ENCODE results near the gene SERTAD2.

Gene SERTAD2

DNA sequence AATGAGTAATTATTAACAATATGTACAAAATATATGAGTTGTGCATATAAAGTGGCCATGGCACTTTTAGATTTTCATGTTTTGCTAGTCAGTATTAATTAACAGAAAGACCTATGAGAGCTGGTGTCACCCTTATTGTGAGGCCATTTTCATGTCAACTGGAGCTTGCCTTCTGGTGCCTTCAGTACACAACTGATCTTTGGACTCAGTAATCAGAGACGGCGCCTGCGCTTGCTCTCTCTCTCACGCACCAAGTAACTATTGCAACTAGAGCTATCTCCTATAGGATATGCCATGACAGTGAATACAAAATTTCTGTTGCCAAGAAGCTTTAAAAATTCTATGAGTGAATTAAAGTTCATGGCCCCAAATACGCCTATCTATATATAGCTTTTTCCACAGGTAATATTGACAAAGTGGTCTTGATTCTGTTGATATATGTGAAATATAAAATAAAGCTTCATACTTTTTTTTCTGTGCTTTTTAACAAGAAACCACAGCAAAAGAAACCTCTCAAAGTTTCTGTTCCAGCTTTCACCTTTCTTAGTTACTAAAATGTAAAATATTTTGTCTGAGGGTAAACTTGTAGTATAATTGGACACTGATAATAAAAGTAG lies 2.9 kb downstream of the SERTAD2 start:
- Histone ChIP-seq H3K9me3 (ENCODE audit: low read length) (no peaks in the 10 kb centered on the region), H3K4me3 (ENCODE audit: low read length) (peak overlapping the region; percentile 82), H3K36me3 (ENCODE audit: insufficient read depth, low read length) (no peaks in the 10 kb centered on the region), H3K27me3 (ENCODE audit: insufficient read depth, low read length) (no peaks in the 10 kb centered on the region), H2AFZ (ENCODE audit: low read depth, low read length) (no peak overlapping the region), H3K4me1 (ENCODE audit: insufficient read depth, low read length) (peaks cover 68% of the 10 kb centered on the region)

DNA sequence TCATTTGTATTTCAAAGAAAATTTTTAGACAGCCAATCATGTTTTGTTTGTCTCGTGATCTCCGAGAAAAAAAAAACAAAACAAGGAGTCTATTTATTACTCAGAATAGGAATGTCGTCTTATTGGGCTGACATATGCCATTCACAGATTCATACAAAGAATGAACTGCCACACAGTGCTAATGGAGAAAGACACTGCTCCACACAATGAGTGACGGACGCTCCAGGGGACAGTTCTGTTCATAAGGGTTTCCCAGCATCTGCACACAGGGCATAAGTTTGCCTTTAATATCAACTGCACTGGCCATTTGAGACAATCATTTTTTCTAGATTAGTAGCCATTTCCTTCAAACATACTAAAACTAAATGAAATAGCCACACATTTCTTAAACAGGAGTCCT lies 3.4 kb downstream of the SERTAD2 start:
- Histone ChIP-seq H2AFZ (ENCODE audit: low read depth, low read length) (no peak overlapping the region), H3K9me3 (ENCODE audit: low read length) (no peaks in the 10 kb centered on the region), H3K4me3 (ENCODE audit: low read length) (peak overlapping the region; percentile 9), H3K4me1 (ENCODE audit: insufficient read depth, low read length) (peaks cover 67% of the 10 kb centered on the region), H3K27me3 (ENCODE audit: insufficient read depth, low read length) (no peaks in the 10 kb centered on the region), H3K36me3 (ENCODE audit: insufficient read depth, low read length) (no peaks in the 10 kb centered on the region)

DNA sequence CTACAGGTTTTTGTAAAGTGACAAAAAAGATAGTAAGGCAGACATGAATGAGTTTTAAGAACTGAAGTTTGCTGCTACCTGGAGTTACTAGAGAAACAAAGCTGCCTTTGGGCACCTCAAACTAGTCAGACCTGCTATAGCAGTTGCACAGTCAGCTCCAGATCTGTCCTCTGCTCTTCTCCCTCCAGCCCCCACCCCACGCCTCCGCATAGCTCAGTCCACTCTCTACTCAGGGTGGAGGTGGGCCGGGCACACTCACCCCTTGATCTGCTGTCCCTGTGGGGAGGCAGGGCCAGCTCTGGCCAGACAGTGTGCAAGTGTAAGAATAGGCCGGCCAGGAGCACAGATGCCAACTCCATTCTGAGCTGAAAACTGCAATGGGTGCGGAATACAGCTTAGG lies 4.1 kb downstream of the SERTAD2 start:
- Histone ChIP-seq H3K27me3 (ENCODE audit: insufficient read depth, low read length) (no peaks in the 10 kb centered on the region), H3K36me3 (ENCODE audit: insufficient read depth, low read length) (no peaks in the 10 kb centered on the region), H3K4me1 (ENCODE audit: insufficient read depth, low read length) (peaks cover 65% of the 10 kb centered on the region), H3K9me3 (ENCODE audit: low read length) (no peaks in the 10 kb centered on the region), H2AFZ (ENCODE audit: low read depth, low read length) (no peak overlapping the region), H3K4me3 (ENCODE audit: low read length) (no peak overlapping the region)

DNA sequence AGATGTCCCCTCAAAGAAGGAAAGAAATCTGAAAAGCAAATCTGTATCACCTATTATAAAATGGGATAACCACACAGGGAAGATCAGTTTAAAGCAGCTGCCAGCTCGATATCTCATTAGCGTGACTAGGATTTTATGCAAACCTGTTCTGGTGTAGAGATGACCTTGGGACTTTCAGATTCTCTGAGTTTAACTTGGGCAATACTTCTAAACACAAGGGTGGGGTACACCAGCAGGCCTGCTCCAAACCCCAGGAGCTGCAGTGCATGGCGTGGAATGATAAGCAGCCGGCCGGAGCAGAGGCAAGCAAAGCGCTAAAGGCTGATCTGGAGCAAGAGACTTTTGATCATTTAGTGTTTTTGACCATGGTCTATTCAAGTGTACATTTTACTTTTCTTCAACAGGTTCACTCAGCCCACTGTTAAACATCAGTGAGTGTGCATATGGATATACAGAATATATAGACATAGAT lies 4.7 kb downstream of the SERTAD2 start:
- no peak overlapping the region for H3K4me3 ChIP-seq (ENCODE audit: low read length)

DNA sequence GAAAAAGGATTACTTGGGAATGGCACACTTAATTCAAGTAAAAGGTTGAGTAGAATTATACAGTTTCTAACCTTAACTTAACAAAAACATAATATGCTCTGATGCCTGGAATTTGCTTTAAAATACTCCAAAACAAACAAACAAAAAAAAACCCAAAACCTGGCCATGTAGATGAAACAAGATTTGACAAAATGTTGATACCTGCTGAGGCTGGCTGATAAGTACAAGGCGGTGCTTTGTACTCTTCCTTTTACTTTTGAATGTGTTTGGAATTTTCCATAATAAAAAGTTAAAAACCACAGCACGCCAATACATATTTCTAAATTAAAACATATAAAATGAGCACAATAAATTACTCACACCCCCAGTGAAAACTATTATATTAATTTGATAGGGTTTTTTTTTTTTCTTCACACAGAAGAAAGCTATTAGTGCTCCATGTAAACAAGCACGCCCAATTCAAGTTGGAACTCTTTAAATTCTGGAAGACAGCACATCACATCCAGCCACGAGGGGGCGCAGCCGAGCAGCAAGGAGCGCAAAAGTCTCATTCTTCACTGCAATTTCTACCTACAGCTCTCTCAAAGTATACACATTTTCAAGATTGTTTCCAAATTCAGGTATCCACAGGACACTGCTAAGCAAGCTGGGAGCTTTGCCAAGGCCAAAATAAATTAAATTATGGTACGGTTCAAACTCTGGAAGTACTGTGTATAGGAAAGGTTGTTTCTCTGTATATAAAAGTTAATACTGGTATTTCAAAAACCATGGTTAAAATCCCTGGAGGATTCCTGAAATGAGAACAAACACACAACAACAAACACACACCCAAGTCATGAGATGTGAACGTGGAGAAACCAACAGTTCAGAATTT lies 7.5 kb downstream of the SERTAD2 start:
- Histone ChIP-seq H3K27me3 (ENCODE audit: insufficient read depth, low read length) (no peaks in the 10 kb centered on the region), H2AFZ (ENCODE audit: low read depth, low read length) (no peak overlapping the region), H3K36me3 (ENCODE audit: insufficient read depth, low read length) (no peaks in the 10 kb centered on the region), H3K9me3 (ENCODE audit: low read length) (no peaks in the 10 kb centered on the region), H3K4me3 (ENCODE audit: low read length) (no peak overlapping the region), H3K4me1 (ENCODE audit: insufficient read depth, low read length) (peaks cover 83% of the 10 kb centered on the region)

More for the DNA sequence above, 4.7 kb downstream of the SERTAD2 start:
- H3K9me3 ChIP-seq (ENCODE audit: low read length): no peaks in the 10 kb centered on the region
- no peaks in the 10 kb centered on the region for H3K27me3 ChIP-seq (ENCODE audit: insufficient read depth, low read length)
- H3K36me3 ChIP-seq (ENCODE audit: insufficient read depth, low read length): no peaks in the 10 kb centered on the region
- H3K4me1 ChIP-seq (ENCODE audit: insufficient read depth, low read length): peaks cover 70% of the 10 kb centered on the region
- no peak overlapping the region for H2AFZ ChIP-seq (ENCODE audit: low read depth, low read length)

DNA sequence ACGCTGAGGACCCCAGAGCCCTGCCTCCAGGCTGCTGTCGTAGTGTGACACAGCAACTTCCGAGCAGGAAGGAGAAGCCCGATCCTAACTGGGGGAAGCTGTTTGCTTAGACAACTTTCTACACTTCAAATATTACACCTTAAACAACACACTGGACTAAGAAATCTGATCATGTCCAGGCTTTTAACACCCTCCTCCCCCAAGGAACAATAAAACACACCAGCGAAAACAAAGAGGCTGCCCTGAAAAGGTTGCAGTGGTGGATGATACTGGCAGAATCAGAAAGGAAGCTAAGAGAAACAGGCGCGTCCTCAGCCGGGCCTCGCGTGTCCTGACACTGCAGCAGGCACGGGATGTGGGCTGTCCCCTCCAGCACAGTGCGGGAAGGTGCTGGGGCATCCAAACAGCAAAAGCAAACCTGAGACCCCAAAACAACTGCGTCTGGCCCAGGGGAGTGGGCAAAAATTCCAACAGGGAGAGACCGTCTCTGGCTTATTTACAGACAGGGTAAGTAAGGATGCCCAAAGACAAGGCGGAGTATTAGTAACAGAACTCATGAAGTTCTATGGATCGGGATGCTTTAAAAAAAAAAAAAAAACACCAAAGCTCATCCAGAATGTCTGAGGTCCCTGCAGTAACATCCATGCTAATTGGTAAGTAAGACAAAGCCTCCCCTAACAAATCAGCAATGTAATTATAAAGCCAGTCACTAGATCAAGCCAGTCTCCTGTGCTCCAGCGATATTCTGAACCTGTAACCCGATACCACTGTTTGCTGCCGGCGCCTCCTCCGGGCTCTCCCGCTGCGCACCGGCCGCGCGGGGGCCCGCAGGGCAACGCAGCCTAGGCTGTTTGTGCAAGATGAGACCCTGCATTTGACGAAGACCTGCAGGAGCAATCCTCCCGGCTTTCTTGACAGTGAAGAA lies 9.0 kb downstream of the SERTAD2 start:
- Histone ChIP-seq H3K4me3 (ENCODE audit: low read length) (peak overlapping the region; percentile 52), H3K27me3 (ENCODE audit: insufficient read depth, low read length) (no peaks in the 10 kb centered on the region), H3K36me3 (ENCODE audit: insufficient read depth, low read length) (no peaks in the 10 kb centered on the region), H2AFZ (ENCODE audit: low read depth, low read length) (no peak overlapping the region), H3K4me1 (ENCODE audit: insufficient read depth, low read length) (peaks cover 83% of the 10 kb centered on the region), H3K9me3 (ENCODE audit: low read length) (no peaks in the 10 kb centered on the region)

DNA sequence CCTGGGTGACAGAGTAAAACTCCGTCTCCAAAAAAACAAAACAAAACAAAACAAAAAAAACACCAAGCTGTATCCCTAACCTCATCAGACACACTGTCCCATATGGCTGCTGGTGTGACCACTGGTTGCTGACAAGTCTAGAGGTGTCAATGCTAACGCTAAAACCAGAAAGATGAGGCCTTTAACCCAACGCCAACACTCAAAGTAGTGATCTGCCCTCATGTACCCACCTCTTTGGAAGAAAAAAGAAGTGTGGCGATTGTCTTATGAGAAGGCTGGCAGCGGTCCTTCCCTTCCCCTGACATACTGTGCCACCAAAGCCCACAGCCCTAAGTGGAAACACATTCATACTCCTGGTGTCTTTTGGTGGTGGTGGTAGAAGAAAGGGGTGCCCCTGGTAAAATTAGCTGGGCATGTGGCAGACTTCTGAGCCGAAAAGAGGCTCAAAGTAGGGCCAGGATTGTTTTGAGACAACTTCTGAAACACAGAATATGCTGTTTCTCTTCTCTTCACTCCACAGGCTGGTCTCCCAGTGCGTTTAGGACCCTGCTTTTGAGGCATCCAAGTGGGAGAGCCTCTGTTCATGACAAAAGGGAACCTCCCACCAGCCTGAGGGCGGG lies 9.8 kb downstream of the SERTAD2 start:
- Histone ChIP-seq H3K4me1 (ENCODE audit: insufficient read depth, low read length) (peaks cover 77% of the 10 kb centered on the region), H3K9me3 (ENCODE audit: low read length) (no peaks in the 10 kb centered on the region), H3K27me3 (ENCODE audit: insufficient read depth, low read length) (no peaks in the 10 kb centered on the region), H3K4me3 (ENCODE audit: low read length) (peak overlapping the region; percentile 52), H2AFZ (ENCODE audit: low read depth, low read length) (no peak overlapping the region), H3K36me3 (ENCODE audit: insufficient read depth, low read length) (no peaks in the 10 kb centered on the region)

DNA sequence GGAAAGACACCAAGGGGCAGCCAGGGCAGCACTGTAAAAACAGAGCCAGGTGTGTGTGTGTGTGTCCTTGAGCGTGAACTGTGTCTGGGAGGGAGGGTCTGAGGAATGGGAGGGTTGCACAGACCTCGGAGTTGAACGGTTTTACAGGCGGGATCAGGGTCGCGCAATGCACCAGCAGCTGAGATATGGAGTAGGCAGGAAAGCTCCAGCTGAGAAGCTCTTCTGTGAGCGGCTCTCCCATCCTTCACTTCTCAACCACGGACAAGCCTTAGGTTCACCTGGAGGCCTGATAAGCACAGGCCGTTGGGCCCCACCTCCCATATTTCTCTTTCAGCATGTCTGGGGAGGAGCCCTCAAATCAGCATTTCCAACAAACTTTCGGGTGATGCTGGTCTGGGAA lies 12.1 kb downstream of the SERTAD2 start:
- Histone ChIP-seq H3K4me1 (ENCODE audit: insufficient read depth, low read length) (peaks cover 68% of the 10 kb centered on the region), H2AFZ (ENCODE audit: low read depth, low read length) (no peak overlapping the region), H3K9me3 (ENCODE audit: low read length) (no peaks in the 10 kb centered on the region), H3K27me3 (ENCODE audit: insufficient read depth, low read length) (no peaks in the 10 kb centered on the region), H3K4me3 (ENCODE audit: low read length) (no peak overlapping the region), H3K36me3 (ENCODE audit: insufficient read depth, low read length) (peaks cover 9% of the 10 kb centered on the region)

DNA sequence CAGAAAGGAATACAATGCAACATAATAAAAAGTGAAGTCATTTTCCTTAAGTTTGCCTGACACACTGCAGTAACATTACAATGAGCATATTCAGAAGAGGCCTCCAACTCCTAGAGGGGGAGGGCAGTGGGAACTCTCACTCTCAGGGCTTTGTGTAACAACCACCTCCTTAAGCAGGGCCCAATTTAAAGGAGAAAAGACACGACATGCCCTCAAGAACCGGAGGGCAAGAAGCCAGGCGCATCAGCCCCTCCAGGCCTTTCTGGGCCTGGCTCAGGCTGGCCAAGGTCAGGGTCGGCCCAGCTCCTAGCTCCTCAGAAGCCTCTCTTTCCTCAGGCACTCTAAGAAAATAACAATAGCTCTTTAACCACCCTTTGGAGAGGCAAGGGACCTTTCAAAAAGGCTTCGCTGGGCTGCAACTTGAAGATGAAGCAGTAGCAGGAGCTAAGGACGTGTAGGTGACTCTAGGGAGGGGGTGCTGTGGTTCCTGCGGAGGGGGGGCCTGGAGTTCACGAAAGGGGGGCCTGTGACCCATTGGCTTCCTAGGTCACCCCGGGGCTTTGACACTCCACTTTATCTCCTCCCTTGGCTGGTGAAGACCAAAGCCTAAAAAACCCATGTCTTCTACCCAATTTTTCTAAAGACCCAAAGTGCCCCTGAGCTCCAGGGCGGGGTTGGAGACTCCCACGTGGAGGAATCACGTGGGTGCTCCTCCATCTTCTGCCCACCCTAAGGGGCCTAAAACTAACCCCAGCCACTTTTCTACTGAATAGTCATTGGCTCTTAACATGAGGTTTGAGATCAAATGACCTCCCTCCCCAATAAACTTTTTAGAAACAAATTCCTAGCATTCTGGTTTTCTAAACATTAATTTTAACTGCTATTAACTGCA lies 13.3 kb downstream of the SERTAD2 start:
- Histone ChIP-seq H3K4me1 (ENCODE audit: insufficient read depth, low read length) (peaks cover 63% of the 10 kb centered on the region), H3K9me3 (ENCODE audit: low read length) (no peaks in the 10 kb centered on the region), H3K4me3 (ENCODE audit: low read length) (no peak overlapping the region)

DNA sequence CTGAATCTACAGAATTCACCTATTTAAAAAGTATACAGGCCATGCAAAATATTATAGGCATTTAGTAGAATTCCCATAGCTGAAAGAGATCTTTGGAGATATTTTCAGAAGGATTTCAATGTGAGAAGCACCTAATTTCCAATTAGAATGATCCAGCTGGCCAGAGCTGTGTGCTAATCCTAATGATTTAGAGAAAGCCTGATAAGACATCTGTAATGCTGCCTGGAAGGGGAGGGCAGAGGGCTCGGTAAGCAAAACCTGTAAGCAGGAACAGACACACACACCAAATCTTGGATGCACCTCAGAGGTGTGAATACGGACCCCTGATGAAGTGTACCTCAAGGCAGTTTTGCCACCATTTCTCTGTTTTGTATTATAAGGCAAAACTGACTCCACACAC lies 14.0 kb downstream of the SERTAD2 start:
- H3K4me1 ChIP-seq (ENCODE audit: insufficient read depth, low read length): peaks cover 65% of the 10 kb centered on the region
- no peaks in the 10 kb centered on the region for H3K27me3 ChIP-seq (ENCODE audit: insufficient read depth, low read length)
- H3K4me3 ChIP-seq (ENCODE audit: low read length): no peak overlapping the region
- H2AFZ ChIP-seq (ENCODE audit: low read depth, low read length): no peak overlapping the region
- H3K36me3 ChIP-seq (ENCODE audit: insufficient read depth, low read length): peaks cover 20% of the 10 kb centered on the region
- H3K9me3 ChIP-seq (ENCODE audit: low read length): no peaks in the 10 kb centered on the region

More for the DNA sequence above, 13.3 kb downstream of the SERTAD2 start:
- peaks cover 20% of the 10 kb centered on the region for H3K36me3 ChIP-seq (ENCODE audit: insufficient read depth, low read length)
- no peaks in the 10 kb centered on the region for H3K27me3 ChIP-seq (ENCODE audit: insufficient read depth, low read length)
- H2AFZ ChIP-seq (ENCODE audit: low read depth, low read length): no peak overlapping the region

DNA sequence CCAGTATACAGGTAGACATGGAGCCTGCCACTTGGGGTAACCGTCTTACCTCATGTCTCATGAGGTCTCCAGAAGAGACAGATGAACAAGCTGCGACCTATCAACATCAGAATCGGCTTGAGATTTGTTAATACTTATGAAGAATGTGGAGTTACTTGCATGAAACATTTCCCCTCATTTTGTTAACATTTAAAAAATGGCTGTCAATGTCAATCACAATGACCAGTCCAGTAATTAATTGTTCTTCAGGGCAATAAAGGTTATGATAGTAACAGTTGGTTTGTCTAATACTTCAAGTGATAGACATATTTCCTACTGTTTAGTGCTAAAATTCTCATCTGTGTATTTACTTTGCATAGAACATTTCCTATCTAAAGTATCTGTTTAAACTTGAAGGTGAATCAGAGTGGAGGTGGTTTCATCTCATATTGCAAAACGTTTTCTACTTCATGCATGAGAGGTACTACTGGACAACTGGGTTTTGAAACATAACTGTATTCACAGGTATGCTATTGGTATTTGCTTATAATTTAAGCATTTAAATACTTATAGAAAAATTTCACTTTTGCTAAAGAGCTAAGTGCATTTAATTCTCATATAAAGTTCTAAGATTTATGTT lies 15.1 kb downstream of the SERTAD2 start:
- H3K9me3 ChIP-seq (ENCODE audit: low read length): no peaks in the 10 kb centered on the region
- no peak overlapping the region for H3K4me3 ChIP-seq (ENCODE audit: low read length)
- H2AFZ ChIP-seq (ENCODE audit: low read depth, low read length): no peak overlapping the region
- peaks cover 22% of the 10 kb centered on the region for H3K36me3 ChIP-seq (ENCODE audit: insufficient read depth, low read length)
- peaks cover 64% of the 10 kb centered on the region for H3K4me1 ChIP-seq (ENCODE audit: insufficient read depth, low read length)
- H3K27me3 ChIP-seq (ENCODE audit: insufficient read depth, low read length): no peaks in the 10 kb centered on the region

Measured in neuron (in vitro differentiated cells).